ENCODE measurements around the gene FANCI.

FANCI gene

DNA sequence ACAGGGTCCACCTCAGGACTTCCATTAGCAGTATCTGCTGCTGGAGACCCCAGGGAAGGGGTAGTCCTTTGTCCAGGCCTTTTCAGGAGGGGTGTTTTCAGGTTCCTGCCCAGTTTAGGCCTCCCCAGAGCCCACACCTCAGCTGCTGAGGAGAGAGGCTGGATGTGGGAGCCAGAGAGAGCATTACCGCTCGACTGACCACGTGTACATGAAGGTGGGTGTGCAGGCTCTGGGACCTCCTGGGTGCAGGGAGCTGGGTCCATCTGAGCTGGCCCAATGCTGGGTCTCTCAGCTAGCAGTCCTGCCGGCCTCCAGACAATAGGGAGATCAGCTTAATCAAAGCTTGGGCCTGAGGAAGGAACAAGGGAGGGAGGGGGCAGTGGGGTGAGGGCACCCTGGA is 120.0 kb downstream of the FANCI start:
- no peak for DNase-seq

GRCh38 chr15:89364341-89364740 is 120.6 kb downstream of the FANCI start:
- DNase-seq: no peak

DNA sequence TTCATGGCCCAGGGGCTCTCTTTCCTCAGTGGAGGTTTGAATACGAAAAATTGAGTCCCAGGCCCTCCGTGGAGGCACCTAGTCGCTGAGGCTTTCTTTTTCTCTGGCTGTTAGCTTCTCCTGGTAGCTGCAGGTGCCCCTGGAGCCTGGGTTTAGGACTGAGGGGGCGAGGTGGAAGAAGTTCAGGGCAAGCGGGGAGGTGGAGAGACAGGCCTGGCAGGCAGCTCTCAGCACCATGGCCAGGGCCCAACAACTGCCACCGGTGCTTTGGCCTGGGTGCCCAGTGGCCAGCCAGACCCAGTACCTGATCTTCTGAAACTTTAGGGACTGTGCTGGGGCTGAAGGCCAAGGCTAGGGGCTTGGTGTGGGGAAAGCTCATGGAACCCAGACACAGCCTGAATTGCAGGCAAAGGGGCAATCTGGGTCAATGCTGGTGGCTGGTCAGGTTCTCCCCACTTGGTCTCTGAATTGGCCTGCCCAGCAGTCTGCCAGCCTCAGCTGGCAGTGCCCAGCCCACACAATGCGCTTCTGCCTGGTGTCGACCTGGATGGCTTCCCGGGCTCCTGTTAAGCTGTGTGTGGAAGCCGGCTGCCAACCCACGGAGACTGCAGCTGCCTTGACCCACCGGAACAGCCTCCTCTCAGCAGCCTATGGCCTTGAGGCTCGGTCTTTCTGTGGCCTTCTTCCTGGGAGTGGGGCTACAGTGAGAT is 121.1 kb downstream of the FANCI start:
- DNase-seq: no peak

DNA sequence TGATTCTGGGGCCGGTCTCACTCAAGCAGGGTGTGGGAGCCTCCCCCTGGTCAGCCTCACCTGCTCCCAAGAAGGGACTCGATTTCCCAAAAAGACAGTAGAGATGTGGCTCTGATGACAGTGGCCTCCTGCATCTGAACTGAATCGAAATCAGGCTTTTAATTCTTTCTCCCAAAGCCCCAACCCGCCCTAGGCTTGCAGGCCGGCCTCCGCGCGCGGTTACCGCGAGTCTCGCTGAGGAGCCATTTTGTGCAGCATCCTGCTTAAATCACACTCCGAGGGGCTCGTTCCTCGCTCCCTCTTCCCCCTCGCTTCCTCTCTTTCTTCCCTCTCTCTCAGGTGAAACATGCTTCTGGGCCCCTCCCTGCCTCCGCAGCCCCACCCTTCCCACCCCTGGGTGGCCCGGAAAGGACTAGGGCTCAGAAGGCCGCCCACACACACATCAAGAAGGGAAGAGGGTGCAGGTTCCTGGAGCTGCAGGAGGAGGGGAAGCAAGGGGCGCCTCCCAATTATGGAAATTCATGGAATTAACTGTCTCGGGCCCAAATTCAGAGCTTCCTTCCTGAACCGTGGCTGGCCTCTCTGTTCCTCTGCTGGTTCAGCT is 121.8 kb downstream of the FANCI start:
- no peak for DNase-seq

Data from activated T-cell treated with anti-CD3 and anti-CD28 coated beads for 4 hours (primary cell).